C4-2B (cell line): ENCODE data around the gene GTPBP8.

Experiments used
- ZFX ChIP-seq: fragments of 450-650 bp; IDR thresholded peaks from 2 replicates; pipeline ENCODE4 v1.6.1; 2017
- TF ChIP-seq, protein P1 (sequence below): fragments of 450-650 bp; conservative IDR thresholded peaks from 2 replicates; pipeline ENCODE4 v1.5.1; 2017; ENCODE audit warnings: mild to moderate bottlenecking

DNA sequence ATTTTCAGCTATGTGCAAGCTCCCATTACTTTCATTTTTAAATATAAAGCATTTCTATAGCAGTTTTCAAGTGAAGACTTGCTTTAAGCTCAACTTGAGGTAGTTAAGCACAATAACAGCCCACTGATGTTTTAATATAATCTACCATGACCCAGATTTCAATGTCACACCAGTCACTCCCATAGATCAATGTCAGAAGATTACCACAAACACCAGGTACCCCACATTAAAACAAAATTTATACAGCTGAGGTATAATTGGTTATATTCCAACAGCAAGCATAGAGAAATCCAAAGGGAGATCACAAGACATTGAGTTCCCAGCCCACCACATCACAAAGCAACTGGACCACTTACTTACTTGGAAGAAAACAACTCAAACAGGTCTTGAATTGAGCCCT is 22.8 kb downstream of the GTPBP8 start:
- TF ChIP-seq, protein P1, sequence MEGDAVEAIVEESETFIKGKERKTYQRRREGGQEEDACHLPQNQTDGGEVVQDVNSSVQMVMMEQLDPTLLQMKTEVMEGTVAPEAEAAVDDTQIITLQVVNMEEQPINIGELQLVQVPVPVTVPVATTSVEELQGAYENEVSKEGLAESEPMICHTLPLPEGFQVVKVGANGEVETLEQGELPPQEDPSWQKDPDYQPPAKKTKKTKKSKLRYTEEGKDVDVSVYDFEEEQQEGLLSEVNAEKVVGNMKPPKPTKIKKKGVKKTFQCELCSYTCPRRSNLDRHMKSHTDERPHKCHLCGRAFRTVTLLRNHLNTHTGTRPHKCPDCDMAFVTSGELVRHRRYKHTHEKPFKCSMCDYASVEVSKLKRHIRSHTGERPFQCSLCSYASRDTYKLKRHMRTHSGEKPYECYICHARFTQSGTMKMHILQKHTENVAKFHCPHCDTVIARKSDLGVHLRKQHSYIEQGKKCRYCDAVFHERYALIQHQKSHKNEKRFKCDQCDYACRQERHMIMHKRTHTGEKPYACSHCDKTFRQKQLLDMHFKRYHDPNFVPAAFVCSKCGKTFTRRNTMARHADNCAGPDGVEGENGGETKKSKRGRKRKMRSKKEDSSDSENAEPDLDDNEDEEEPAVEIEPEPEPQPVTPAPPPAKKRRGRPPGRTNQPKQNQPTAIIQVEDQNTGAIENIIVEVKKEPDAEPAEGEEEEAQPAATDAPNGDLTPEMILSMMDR: no peak
- TF ChIP-seq ZFX: no peak
